ENCODE data around the gene SPATA22.

GRCh38 chr17:3440451-3440850, 31.2 kb downstream of the SPATA22 start:
- TF ChIP-seq REST (IDR thresholded peaks at IDR 0.05; ENCODE audit: low read depth, low read length) (no peak), CTCF (IDR thresholded peaks at IDR 0.05) (no peak), GABPA (IDR thresholded peaks at IDR 0.05; ENCODE audit: low read depth) (no peak), USF1 (IDR thresholded peaks at IDR 0.05; ENCODE audit: borderline replicate concordance, low read depth) (no peak), RAD21 (IDR thresholded peaks at IDR 0.05; ENCODE audit: low read length) (no peak), CHD2 (IDR thresholded peaks at IDR 0.05; ENCODE audit: low read length, partially characterized antibody) (no peak), TCF12 (IDR thresholded peaks at IDR 0.05) (no peak), TAF1 (IDR thresholded peaks at IDR 0.05; ENCODE audit: borderline replicate concordance, low read depth, low read length) (no peak), FOXJ3 (CRISPR knock-in tag; IDR thresholded peaks at IDR 0.05) (no peak), JUND (IDR thresholded peaks at IDR 0.05) (no peak), EP300 (IDR thresholded peaks at IDR 0.05; ENCODE audit: borderline replicate concordance in 1 of 2, low read depth in 1 of 2, low read length in 1 of 2) (no peak)
